Body of pancreas (tissue), 4 donors: Measurements from ENCODE around the gene MRC1. TPM values are rescaled to one million over a fixed set of nuclear protein-coding genes. Genes with fewer than 3 reads are reported as not detected.

ENCODE experiments used
- ATAC-seq: fragments of 150-250 bp; one replicate; pipeline ENCODE4 v1.9.1; 2016
- DNase-seq, 4 donors: peaks; one replicate each; pipeline ENCODE4 v3.0.0-alpha.2; 2019
- H3K27ac ChIP-seq, 4 donors: fragments of 200-600 bp; sonication (generic); 1 replicate in 3 of 4; 2 replicates in 1 of 4; pipeline versions ENCODE4 v1.5.1 to v1.6.1; 2016 to 2019; ENCODE audit warnings: mild to moderate bottlenecking in 1 of 4, mixed read lengths in 1 of 4, moderate library complexity in 1 of 4
- H3K27me3 ChIP-seq, 2 donors: fragments of 200-600 bp; sonication (generic); one replicate each; pipeline ENCODE4 v1.6.0; 2016; ENCODE audit warnings: mild to moderate bottlenecking in 1 of 2
- H3K36me3 ChIP-seq, 2 donors: fragments of 200-600 bp; sonication (generic); replicated peaks in 1 of 2; 2 replicates each; pipeline ENCODE4 v1.5.1; 2016; ENCODE audit warnings: low read depth in 2 of 2; ENCODE audit not compliant: insufficient read depth in 1 of 2
- H3K4me1 ChIP-seq: fragments of 200-600 bp; sonication (generic); one replicate; pipeline ENCODE4 v1.6.0; 2016
- H3K4me3 ChIP-seq, 2 donors: fragments of 200-600 bp; sonication (generic); 1 replicate in 1 of 2; 2 replicates in 1 of 2; pipeline ENCODE4 v1.5.1; 2016 to 2019
- H3K9me3 ChIP-seq, 3 donors: fragments of 200-600 bp; sonication (generic); 1 replicate in 2 of 3; 2 replicates in 1 of 3; pipeline ENCODE4 v1.5.1; 2016
- POLR2A ChIP-seq, 3 donors: fragments of 450-650 bp; IDR thresholded peaks; one replicate each; pipeline ENCODE4 v1.6.1; 2016; ENCODE audit warnings: antibody characterized with exemption in 3 of 3, mild to moderate bottlenecking in 2 of 3
- WGBS, 2 donors: methylation state at CpG; one replicate each; pipeline ENCODE4 v1.1.5; 2017; 5-methylcytosine and 5-hydroxymethylcytosine counted together
- intact Hi-C: fragments of 100-400 bp; cut with DNase I; formaldehyde crosslinking; loops from one replicate; pipeline ENCODE4 v1.15.1; 2023
- total RNA-seq, 2 donors: library from RNA; depleted of rRNA; stranded (reverse); fragments of >200 nt; gene quantifications; one replicate each; pipeline ENCODE4 v1.1.0, GENCODE V29; 2016
- TF ChIP-seq, protein P1 (sequence below), 7 experiments: fragments of 450-650 bp in 4 of 7; fragments of 200-600 bp in 3 of 7; sonication (generic) in 3 of 7; IDR thresholded peaks; one replicate each; pipeline ENCODE4 v1.5.1; 2016 to 2019; ENCODE audit warnings: antibody characterized with exemption in 7 of 7

MRC1 gene
- total RNA-seq, 2 donors from 2014 or later = 10.2 to 19.5 TPM

DNA sequence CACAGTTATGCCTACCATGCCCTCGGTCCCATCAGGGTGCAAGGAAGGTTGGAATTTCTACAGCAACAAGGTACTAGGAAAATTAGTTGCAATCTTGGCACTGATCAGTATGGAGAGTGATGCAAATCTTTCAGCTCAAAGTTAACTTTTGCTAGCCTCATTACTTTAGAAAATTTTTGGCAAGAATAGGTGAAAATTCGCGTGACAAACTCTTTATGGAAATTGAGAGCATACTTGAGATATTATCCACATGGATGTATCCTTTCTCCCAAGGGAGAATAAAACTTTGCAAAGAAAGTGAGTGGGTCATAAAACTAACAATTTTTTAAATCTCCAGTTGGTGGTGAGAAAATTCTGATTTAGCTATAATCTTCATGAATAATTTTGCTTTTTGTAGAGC is 71.5 kb downstream of the MRC1 start:
- WGBS, 2 donors = 77 to 87% methylated on average over 3 of the region's 3 CpGs
- no peaks in the 10 kb centered on the region for H3K9me3 ChIP-seq
- TF ChIP-seq, protein P1, sequence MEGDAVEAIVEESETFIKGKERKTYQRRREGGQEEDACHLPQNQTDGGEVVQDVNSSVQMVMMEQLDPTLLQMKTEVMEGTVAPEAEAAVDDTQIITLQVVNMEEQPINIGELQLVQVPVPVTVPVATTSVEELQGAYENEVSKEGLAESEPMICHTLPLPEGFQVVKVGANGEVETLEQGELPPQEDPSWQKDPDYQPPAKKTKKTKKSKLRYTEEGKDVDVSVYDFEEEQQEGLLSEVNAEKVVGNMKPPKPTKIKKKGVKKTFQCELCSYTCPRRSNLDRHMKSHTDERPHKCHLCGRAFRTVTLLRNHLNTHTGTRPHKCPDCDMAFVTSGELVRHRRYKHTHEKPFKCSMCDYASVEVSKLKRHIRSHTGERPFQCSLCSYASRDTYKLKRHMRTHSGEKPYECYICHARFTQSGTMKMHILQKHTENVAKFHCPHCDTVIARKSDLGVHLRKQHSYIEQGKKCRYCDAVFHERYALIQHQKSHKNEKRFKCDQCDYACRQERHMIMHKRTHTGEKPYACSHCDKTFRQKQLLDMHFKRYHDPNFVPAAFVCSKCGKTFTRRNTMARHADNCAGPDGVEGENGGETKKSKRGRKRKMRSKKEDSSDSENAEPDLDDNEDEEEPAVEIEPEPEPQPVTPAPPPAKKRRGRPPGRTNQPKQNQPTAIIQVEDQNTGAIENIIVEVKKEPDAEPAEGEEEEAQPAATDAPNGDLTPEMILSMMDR (IDR thresholded peaks at IDR 0.05) = no peak
- TF ChIP-seq POLR2A (IDR thresholded peaks at IDR 0.05) = no peak

DNA sequence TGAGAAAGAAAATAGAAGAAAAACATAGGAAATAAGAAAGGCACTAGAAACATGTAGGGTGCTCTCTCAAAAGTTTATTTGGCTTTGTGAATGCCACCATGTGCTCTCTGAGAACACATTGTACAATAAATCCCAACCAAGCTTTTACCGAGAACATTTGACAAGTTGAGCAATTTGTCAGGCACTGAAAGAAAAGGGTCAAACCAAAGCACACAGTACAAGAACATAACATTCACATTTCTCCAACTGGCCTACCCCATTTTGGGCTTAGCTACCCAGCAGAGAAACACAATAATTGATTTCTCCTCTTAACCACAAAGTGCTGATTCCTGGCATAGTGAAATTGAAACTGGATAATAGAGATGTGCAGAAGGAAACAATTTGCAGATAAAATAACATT is 73.4 kb downstream of the MRC1 start:
- intact Hi-C loops = no loop called here
- WGBS, 2 donors = 40 to 42% methylated on average over 1 of the region's 1 CpG

More for the DNA sequence above, 71.5 kb downstream of the MRC1 start:
- ATAC-seq (no peak), DNase-seq (no peak)
- Histone ChIP-seq H3K4me3 (no peak overlapping the region), H3K27me3 (no peaks in the 10 kb centered on the region), H3K36me3 (no peaks in the 10 kb centered on the region), H3K4me1 (no peaks in the 10 kb centered on the region), H3K27ac (no peak overlapping the region)
- intact Hi-C loops = no loop called here

DNA sequence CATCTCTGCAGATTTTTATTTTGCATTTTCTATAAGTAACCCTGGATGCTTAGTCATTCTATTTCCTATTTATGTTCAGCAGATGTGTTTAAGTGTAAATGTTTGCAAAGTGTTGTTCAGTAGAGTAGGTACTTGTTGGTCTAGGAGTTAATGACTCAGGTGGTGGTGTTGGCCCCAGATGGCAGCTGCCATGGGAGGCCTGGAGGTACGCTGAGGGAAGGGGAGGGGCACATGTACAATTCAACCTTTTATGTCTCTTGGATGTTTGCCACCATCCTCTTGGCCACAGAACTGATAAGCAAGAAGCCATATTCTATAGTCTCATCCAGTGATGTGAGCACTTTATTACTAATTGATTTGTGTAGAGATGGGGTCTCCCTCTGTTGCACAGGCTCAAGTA is 74.5 kb downstream of the MRC1 start:
- Histone ChIP-seq H3K36me3 (no peaks in the 10 kb centered on the region), H3K4me3 (no peak overlapping the region), H3K27me3 (no peaks in the 10 kb centered on the region), H3K27ac (no peak overlapping the region), H3K4me1 (no peaks in the 10 kb centered on the region), H3K9me3 (no peaks in the 10 kb centered on the region)
- no peak for DNase-seq
- intact Hi-C loops = no loop called here
- WGBS, 2 donors = 35 to 56% methylated on average over 1 of the region's 1 CpG
- no peak for ATAC-seq
- TF ChIP-seq, protein P1 (IDR thresholded peaks at IDR 0.05) = no peak
- no peak for TF ChIP-seq POLR2A (IDR thresholded peaks at IDR 0.05)

More for the DNA sequence above, 73.4 kb downstream of the MRC1 start:
- Histone ChIP-seq H3K27ac (peak overlapping the region in 1 of 4 donors; percentile 52), H3K9me3 (no peaks in the 10 kb centered on the region), H3K4me3 (no peak overlapping the region), H3K27me3 (no peaks in the 10 kb centered on the region), H3K4me1 (no peaks in the 10 kb centered on the region), H3K36me3 (no peaks in the 10 kb centered on the region)
- peak in 1 of 4 donors; percentile 18 for DNase-seq
- TF ChIP-seq, protein P1 (IDR thresholded peaks at IDR 0.05) = no peak
- TF ChIP-seq POLR2A (IDR thresholded peaks at IDR 0.05) = no peak
- peak; percentile 62 for ATAC-seq

DNA sequence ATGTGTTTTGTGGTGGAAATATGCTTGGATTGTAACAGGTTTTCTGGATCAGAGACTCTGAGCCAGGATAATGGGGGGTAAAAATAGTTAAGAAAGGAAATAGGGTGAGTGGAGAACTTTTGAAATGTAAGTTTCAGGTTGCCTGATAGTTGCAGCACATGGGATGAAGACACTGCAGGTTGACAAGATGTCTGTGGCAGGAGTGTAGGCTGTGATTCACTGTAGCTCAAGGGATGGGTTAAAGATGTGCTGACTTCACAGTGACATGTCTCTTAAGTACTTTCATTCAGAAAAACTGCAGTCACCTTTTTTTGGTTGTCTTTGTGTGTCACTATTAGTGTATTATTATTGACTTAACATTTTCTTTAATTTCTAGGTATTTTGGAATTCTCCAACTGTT is 79.0 kb downstream of the MRC1 start:
- ATAC-seq = no peak
- intact Hi-C loops = no loop called here
- no peak overlapping the region for H3K4me3 ChIP-seq
- TF ChIP-seq POLR2A (IDR thresholded peaks at IDR 0.05) = no peak
- TF ChIP-seq, protein P1 (IDR thresholded peaks at IDR 0.05) = no peak
- no peaks in the 10 kb centered on the region for H3K36me3 ChIP-seq
- no peaks in the 10 kb centered on the region for H3K27me3 ChIP-seq
- H3K4me1 ChIP-seq = no peaks in the 10 kb centered on the region
- no peak for DNase-seq
- H3K27ac ChIP-seq = no peak overlapping the region
- H3K9me3 ChIP-seq = no peaks in the 10 kb centered on the region

DNA sequence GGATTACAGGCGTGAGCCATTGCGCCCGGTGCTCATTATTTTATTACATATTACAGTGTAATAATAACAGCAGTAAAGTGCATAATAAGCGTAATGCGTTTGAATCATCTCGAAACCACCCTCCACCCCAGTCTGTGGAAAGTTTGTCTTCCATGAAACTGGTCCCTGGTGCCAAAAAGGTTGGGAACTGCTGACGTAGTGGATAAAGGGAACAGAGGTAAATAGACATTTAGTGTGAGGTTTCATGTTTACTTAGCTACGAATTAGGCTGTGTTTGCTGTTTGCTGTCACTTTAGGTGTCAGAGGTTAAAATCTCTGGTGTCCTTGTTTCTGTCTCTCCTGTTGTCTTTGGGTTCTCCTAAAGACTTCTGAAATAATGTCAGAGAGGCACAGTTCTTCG is 82.3 kb downstream of the MRC1 start:
- Histone ChIP-seq H3K4me1 (no peaks in the 10 kb centered on the region), H3K9me3 (no peaks in the 10 kb centered on the region), H3K27me3 (no peaks in the 10 kb centered on the region), H3K4me3 (no peak overlapping the region), H3K27ac (no peak overlapping the region), H3K36me3 (no peaks in the 10 kb centered on the region)
- peak in 1 of 3 donors; percentile 13 for TF ChIP-seq POLR2A (IDR thresholded peaks at IDR 0.05)
- TF ChIP-seq, protein P1 (IDR thresholded peaks at IDR 0.05) = no peak
- intact Hi-C loops = no loop called here
- no peak for ATAC-seq
- DNase-seq = peak in 1 of 4 donors; percentile 32
- 67 to 72% methylated on average over 9 of the region's 9 CpGs for WGBS, 2 donors
